Heart right ventricle (tissue), 16 donors: ENCODE results near the gene MAK. TPM values are rescaled to one million over a fixed set of nuclear protein-coding genes. Genes with fewer than 3 reads are reported as not detected.
"Not testable (repeated sequence)": the region's sequence is repeated elsewhere in the genome, so short reads cannot be mapped to it uniquely, and the experiment has no call there.

Source experiments
- ATAC-seq, 8 donors: fragments of 200-7000 bp; cut with Tn5 transposase; one replicate each; pipeline ENCODE4 v1.9.1; 2020; ENCODE audit warnings: mild to moderate bottlenecking in 8 of 8, moderate library complexity in 8 of 8, moderate number of reproducible peaks in 1 of 8
- DNase-seq, 2 donors: peaks; one replicate each; pipeline ENCODE4 v3.0.0-alpha.2; 2020
- H3K27ac ChIP-seq, 10 donors: fragments of 200-600 bp; sonication (generic) in 2 of 10; one replicate each; pipeline versions ENCODE4 v1.5.0 to v1.8.0; 2020 to 2022; ENCODE audit warnings: mild to moderate bottlenecking in 3 of 10
- H3K27me3 ChIP-seq, 7 donors: fragments of 200-600 bp; one replicate each; pipeline ENCODE4 v1.8.0; 2021 to 2022; ENCODE audit warnings: mild to moderate bottlenecking in 2 of 7
- H3K36me3 ChIP-seq, 9 donors: fragments of 200-600 bp; sonication (generic) in 1 of 9; one replicate each; pipeline versions ENCODE4 v1.5.0 to v1.8.0; 2020 to 2022; ENCODE audit warnings: mild to moderate bottlenecking in 2 of 9
- H3K4me1 ChIP-seq, 9 donors: fragments of 200-600 bp; sonication (generic) in 1 of 9; one replicate each; pipeline versions ENCODE4 v1.5.0 to v1.8.0; 2020 to 2022; ENCODE audit warnings: mild to moderate bottlenecking in 4 of 9
- H3K4me3 ChIP-seq, 10 donors: fragments of 200-600 bp; sonication (generic) in 2 of 10; one replicate each; pipeline versions ENCODE4 v1.5.0 to v1.8.0; 2020 to 2022; ENCODE audit warnings: mild to moderate bottlenecking in 7 of 10, moderate library complexity in 2 of 10
- H3K9me3 ChIP-seq, 11 donors: fragments of 200-600 bp in 10 of 11; sonication (generic) in 2 of 11; one replicate each; pipeline versions ENCODE4 v1.5.0 to v1.8.0; 2013 to 2022; ENCODE audit warnings: mild to moderate bottlenecking in 2 of 11, control low read depth in 1 of 11, moderate library complexity in 1 of 11
- WGBS, 2 donors: extraction: QIAGEN DNeasy Blood & Tissue Kit; methylation state at CpG; one replicate each; pipeline ENCODE4 v1.1.7; 2013; ENCODE audit warnings: inconsistent platforms in 1 of 2; 5-methylcytosine and 5-hydroxymethylcytosine counted together
- intact Hi-C, 10 donors: fragments of 100-400 bp; cut with DNase I; formaldehyde crosslinking; loops; one replicate each; pipeline versions ENCODE4 v1.11.1 to v1.14.2; 2022
- polyA plus RNA-seq, 2 donors: library from polyadenylated mRNA; stranded (reverse); fragments of 200-250 nt; gene quantifications; one replicate each; pipeline ENCODE4 v1.2.3, GENCODE V29; 2013
- total RNA-seq, 10 donors: library from RNA; stranded (reverse); fragmentation: NEBNext Ultra II Directional in 3 of 10; extraction: Animal tissue kit (Norgen Biotek cat#: 25700) in 3 of 10; gene quantifications; one replicate each; pipeline versions ENCODE4 v1.2.1 to v1.2.4, GENCODE V29; 2021 to 2023
- TF ChIP-seq, protein P1 (sequence below), 9 donors: fragments of 200-600 bp; sonication (generic) in 2 of 9; IDR thresholded peaks; one replicate each; pipeline versions ENCODE4 v1.5.0 to v1.8.0; 2021 to 2022; ENCODE audit warnings: antibody characterized with exemption in 9 of 9, mild to moderate bottlenecking in 5 of 9, moderate library complexity in 1 of 9
- donor health status: Arrhythmogenic right ventricular cardiomyopathy.
- donor health status: ischemic (EF 13 %, LVEDD 7.1; RV severe dilation, severe dysfunction).
- donor health status: healthy with polysubstance abuse.
- donor health status: DM: no; HTN: yes; CAD: no.
- donor health status: DM: no; HTN: no; CAD: no.
- donor health status: ischemic (EF 25% LVEDD 6.9; RV normal size, moderate dysfunction).
- donor health status: ischemic (EF 25% LVEDD 5.7; RV mildly dilated, moderate dysfunction).
- donor health status: healthy.
- donor health status: DM: yes; HTN: yes; CAD: no.
- donor health status: Ischemic cardiomyopathy.
- donor health status: ischemic (EF 35%, LVEDD 5.7; RV mildly dilated, moderate dysfunction).
- donor health status: nonischemic (EF 11% LVEDD 7.7; RV severe dilation, severe dysfunction).
- donor health status: DM: yes; HTN: yes; CAD: no.
- donor health status: PGD.
- donor health status: ischemic (EF 29% LVEDD 5.4; RV normal size, mild dysfunction).
- donor health status: nonischemic (EF 23%, LVEDD 6.1; RV moderate dilation, normal function).

MAK gene
- total and polyA plus RNA-seq, 12 donors = 0.01 to 0.25 (median 0.12) TPM; not detected in 4

GRCh38 chr6:10883312-10884244 lies 45.2 kb upstream of the MAK start:
- peaks cover 0 to 38% (median 27%) of the 10 kb centered on the region in 9 donors for H3K4me1 ChIP-seq
- H3K36me3 ChIP-seq = no peaks in the 10 kb centered on the region
- peaks cover 16 to 100% (median 92%) of the 10 kb centered on the region in 7 donors for H3K27me3 ChIP-seq
- TF ChIP-seq, protein P1, sequence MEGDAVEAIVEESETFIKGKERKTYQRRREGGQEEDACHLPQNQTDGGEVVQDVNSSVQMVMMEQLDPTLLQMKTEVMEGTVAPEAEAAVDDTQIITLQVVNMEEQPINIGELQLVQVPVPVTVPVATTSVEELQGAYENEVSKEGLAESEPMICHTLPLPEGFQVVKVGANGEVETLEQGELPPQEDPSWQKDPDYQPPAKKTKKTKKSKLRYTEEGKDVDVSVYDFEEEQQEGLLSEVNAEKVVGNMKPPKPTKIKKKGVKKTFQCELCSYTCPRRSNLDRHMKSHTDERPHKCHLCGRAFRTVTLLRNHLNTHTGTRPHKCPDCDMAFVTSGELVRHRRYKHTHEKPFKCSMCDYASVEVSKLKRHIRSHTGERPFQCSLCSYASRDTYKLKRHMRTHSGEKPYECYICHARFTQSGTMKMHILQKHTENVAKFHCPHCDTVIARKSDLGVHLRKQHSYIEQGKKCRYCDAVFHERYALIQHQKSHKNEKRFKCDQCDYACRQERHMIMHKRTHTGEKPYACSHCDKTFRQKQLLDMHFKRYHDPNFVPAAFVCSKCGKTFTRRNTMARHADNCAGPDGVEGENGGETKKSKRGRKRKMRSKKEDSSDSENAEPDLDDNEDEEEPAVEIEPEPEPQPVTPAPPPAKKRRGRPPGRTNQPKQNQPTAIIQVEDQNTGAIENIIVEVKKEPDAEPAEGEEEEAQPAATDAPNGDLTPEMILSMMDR (IDR thresholded peaks at IDR 0.05) = no peak
- ATAC-seq (no peak), DNase-seq (no peak)
- H3K4me3 ChIP-seq = peak overlapping the region in 3 of 10 donors; percentile 1 to 12 (median 5)
- H3K27ac ChIP-seq = no peak overlapping the region
- intact Hi-C loops = no loop called here
- H3K9me3 ChIP-seq = no peaks in the 10 kb centered on the region
- 7 to 12% methylated on average over 51 of the region's 51 CpGs for WGBS, 2 donors

GRCh38 chr6:10882657-10883171 lies 44.4 kb upstream of the MAK start:
- H3K4me1 ChIP-seq = peaks cover 0 to 38% (median 27%) of the 10 kb centered on the region in 9 donors
- peak in 2 of 8 donors; percentile 25 to 29 for ATAC-seq
- DNase-seq = no peak
- 2 to 4% methylated on average over 28 of the region's 28 CpGs for WGBS, 2 donors
- H3K27me3 ChIP-seq = peaks cover 16 to 97% (median 89%) of the 10 kb centered on the region in 7 donors
- TF ChIP-seq, protein P1 (IDR thresholded peaks at IDR 0.05) = no peak
- H3K27ac ChIP-seq = no peak overlapping the region
- intact Hi-C loops = no loop called here
- H3K4me3 ChIP-seq = peak overlapping the region in 1 of 10 donors; percentile 15
- no peaks in the 10 kb centered on the region for H3K36me3 ChIP-seq
- no peaks in the 10 kb centered on the region for H3K9me3 ChIP-seq

DNA sequence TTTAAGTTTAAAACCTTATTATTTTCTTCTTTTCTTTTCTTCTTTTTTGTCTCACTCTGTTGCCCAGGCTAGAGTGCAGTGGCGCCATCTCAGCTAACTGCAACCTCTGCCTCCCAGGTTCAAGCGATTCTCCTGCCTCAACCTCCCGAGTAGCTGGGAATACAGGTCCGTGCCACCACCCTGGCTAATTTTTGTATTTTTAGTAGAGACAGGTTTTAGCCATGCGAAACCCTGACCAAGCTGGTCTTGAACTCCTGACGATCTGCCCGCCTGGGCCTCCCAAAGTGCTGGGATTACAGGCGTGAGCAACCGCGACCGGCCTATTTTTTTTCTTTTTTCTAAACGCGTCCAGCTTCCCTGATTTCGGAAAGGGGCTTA lies 43.9 kb upstream of the MAK start:
- ATAC-seq, DNase-seq, H3K27ac ChIP-seq, intact Hi-C loops, H3K36me3 ChIP-seq, H3K9me3 ChIP-seq: not testable (repeated sequence)
- peaks cover 0 to 35% (median 27%) of the 10 kb centered on the region in 9 donors for H3K4me1 ChIP-seq
- 14 to 22% methylated on average over 14 of the region's 14 CpGs for WGBS, 2 donors
- H3K27me3 ChIP-seq = peaks cover 16 to 95% (median 85%) of the 10 kb centered on the region in 7 donors
- peak overlapping the region in 1 of 10 donors; percentile 15 for H3K4me3 ChIP-seq

DNA sequence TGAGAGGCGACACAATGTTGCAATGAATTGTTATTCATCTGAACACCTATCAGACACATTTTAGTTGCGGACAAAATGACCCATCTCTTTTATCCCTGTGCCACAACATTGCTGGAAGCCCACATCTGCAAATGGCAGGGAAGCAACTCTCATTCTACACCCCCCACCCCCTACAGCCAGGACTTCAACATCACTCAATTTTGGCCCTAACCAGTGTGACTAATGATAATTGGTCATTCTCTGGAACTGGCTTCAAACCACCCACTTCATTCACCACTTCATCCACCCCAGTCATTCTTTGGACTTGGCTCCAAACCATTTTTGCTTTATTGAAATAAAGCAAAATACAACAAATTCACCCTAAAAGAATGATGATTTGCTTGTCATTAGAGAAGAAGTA lies 42.0 kb upstream of the MAK start:
- no peaks in the 10 kb centered on the region for H3K36me3 ChIP-seq
- H3K27ac ChIP-seq = no peak overlapping the region
- H3K27me3 ChIP-seq = peaks cover 16 to 76% (median 66%) of the 10 kb centered on the region in 7 donors
- TF ChIP-seq, protein P1 (IDR thresholded peaks at IDR 0.05) = no peak
- ATAC-seq (no peak), DNase-seq (no peak)
- intact Hi-C loops = no loop called here
- H3K4me1 ChIP-seq = peaks cover 0 to 24% (median 15%) of the 10 kb centered on the region in 9 donors
- H3K4me3 ChIP-seq = no peak overlapping the region
- WGBS, 2 donors = 91 to 95% methylated on average over 2 of the region's 2 CpGs
- peaks cover 0 to 2% (median 0%) of the 10 kb centered on the region in 11 donors for H3K9me3 ChIP-seq
